ENCODE results near the gene SEPHS1. TPM values are rescaled to one million over a fixed set of nuclear protein-coding genes. Genes with fewer than 3 reads are reported as not detected.
"Not testable (repeated sequence)": the region's sequence is repeated elsewhere in the genome, so short reads cannot be mapped to it uniquely, and the experiment has no call there.

The SEPHS1 gene
- total and polyA plus RNA-seq, 7 donors, result 25.9 to 41.0 (median 33.5) TPM

- TF ChIP-seq EP300 (IDR thresholded peaks at IDR 0.05) (no peak), POLR2AphosphoS5 (IDR thresholded peaks at IDR 0.05) (no peak), CTCF (IDR thresholded peaks at IDR 0.05) (no peak), POLR2A (IDR thresholded peaks at IDR 0.05) (no peak)
- no peak overlapping the region for H3K27ac ChIP-seq
- peaks cover 5 to 53% (median 16%) of the 10 kb centered on the region in 4 donors for H3K36me3 ChIP-seq
- no peak overlapping the region for H3K4me3 ChIP-seq
- peaks cover 0 to 15% (median 5%) of the 10 kb centered on the region in 4 donors for H3K4me1 ChIP-seq
- WGBS, 2 donors, result 96 to 97% methylated on average over 2 of the region's 2 CpGs
- no peaks in the 10 kb centered on the region for H3K27me3 ChIP-seq
- no peaks in the 10 kb centered on the region for H3K9me3 ChIP-seq
- intact Hi-C loops (cut with DNase I), result no loop called here
- no peak for DNase-seq
These were observed 53.3 kb downstream of the SEPHS1 start for GRCh38 chr10:13294784-13295183.

DNA sequence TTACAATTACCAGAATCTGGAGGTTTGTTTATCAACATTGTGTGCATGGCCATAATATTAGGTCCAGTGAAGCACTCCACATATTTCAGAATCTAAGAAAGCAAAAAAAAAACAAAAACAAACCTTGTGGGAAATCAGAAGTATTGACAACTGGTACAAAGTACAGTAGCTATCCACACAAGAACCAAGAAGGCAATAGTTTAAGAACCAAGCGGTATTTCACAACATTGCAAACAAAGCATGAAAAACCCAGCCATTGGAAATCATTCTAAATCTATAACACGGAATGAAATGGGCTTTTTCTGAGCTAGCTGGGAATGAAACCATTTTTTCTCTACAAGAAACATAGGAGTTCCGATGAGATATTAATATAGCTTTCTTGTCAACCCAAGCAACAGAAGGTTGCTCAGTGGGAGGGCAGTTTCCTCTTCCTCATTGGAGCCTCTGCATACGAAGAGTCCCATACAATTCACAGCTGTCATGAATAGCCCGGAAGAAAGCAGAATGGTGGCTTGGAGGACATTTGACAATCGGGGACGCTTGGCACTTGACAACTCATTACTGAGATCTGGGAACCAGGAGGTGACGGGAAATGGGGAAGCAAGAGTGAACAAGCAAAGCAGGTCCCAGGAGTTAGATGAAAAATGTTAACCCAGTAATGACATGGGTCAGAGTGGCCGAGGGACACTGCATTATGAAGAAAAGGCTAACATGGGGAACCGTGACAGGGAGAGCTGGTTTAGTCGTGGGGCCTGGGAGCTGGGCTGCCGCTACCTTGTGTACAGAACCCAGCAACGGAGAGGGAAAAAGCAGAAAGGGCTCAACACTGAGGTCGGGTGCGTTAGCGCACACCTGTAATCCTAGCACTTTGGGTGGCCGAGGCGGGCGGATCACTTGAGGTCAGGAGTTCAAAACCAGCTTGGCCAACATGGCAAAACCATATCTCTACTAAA is 56.0 kb downstream of the SEPHS1 start:
- H3K4me1 ChIP-seq, result no peaks in the 10 kb centered on the region
- peaks cover 16 to 73% (median 27%) of the 10 kb centered on the region in 4 donors for H3K36me3 ChIP-seq
- no peaks in the 10 kb centered on the region for H3K27me3 ChIP-seq
- no peak overlapping the region for H3K27ac ChIP-seq
- intact Hi-C loops (cut with DNase I), result no loop called here
- no peak overlapping the region for H3K4me3 ChIP-seq
- TF ChIP-seq CTCF (IDR thresholded peaks at IDR 0.05) (no peak), EP300 (IDR thresholded peaks at IDR 0.05) (no peak), POLR2A (IDR thresholded peaks at IDR 0.05) (no peak), POLR2AphosphoS5 (IDR thresholded peaks at IDR 0.05) (no peak)
- H3K9me3 ChIP-seq, result no peaks in the 10 kb centered on the region
- DNase-seq, result no peak
- 95 to 96% methylated on average over 19 of the region's 19 CpGs for WGBS, 2 donors

- WGBS, 2 donors, result 94 to 97% methylated on average over 4 of the region's 4 CpGs
- intact Hi-C loops (cut with DNase I), result no loop called here
These were observed 57.0 kb downstream of the SEPHS1 start for GRCh38 chr10:13291061-13291460.

GRCh38 chr10:13284050-13284449 is 64.0 kb downstream of the SEPHS1 start:
- H3K27me3 ChIP-seq, result no peaks in the 10 kb centered on the region
- intact Hi-C loops (cut with DNase I), result no loop called here
- peaks cover 14 to 80% (median 34%) of the 10 kb centered on the region in 4 donors for H3K36me3 ChIP-seq
- no peak overlapping the region for H3K4me3 ChIP-seq
- 80 to 93% methylated on average over 4 of the region's 4 CpGs for WGBS, 2 donors
- TF ChIP-seq POLR2AphosphoS5 (IDR thresholded peaks at IDR 0.05), result no peak
- TF ChIP-seq POLR2A (IDR thresholded peaks at IDR 0.05), result no peak
- H3K9me3 ChIP-seq, result no peaks in the 10 kb centered on the region
- H3K4me1 ChIP-seq, result no peaks in the 10 kb centered on the region
- H3K27ac ChIP-seq, result no peak overlapping the region
- no peak for DNase-seq

More at GRCh38 chr10:13291061-13291460, 57.0 kb downstream of the SEPHS1 start:
- H3K4me3 ChIP-seq, result no peak overlapping the region
- no peak for DNase-seq
- no peak overlapping the region for H3K27ac ChIP-seq
- no peaks in the 10 kb centered on the region for H3K4me1 ChIP-seq
- no peaks in the 10 kb centered on the region for H3K27me3 ChIP-seq
- no peak for TF ChIP-seq POLR2AphosphoS5 (IDR thresholded peaks at IDR 0.05)
- no peak for TF ChIP-seq CTCF (IDR thresholded peaks at IDR 0.05)
- no peak for TF ChIP-seq POLR2A (IDR thresholded peaks at IDR 0.05)
- TF ChIP-seq EP300 (IDR thresholded peaks at IDR 0.05), result no peak
- no peaks in the 10 kb centered on the region for H3K9me3 ChIP-seq
- peaks cover 16 to 82% (median 27%) of the 10 kb centered on the region in 4 donors for H3K36me3 ChIP-seq

DNA sequence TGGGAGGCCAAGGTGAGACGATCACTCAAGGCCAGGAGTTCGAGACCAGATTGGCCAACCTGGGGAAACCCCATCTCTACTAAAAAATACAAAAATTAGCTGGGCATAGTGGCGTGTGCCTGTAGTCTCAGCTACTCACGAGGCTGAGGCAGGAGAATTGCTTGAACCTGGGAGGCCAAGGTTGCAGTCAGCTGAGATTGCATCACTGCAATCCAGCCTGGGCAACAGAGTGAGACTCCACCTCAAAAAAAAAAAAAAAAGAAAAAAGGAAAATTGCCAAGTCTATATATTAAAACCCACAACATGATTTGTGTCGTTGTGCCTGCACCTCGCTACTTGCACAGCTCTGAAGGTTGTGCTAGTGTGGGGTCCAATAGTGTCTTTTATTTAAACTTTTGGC is 65.7 kb downstream of the SEPHS1 start:
- DNase-seq; H3K27me3 ChIP-seq; H3K4me1 ChIP-seq; intact Hi-C loops (cut with DNase I); H3K27ac ChIP-seq; H3K4me3 ChIP-seq; H3K9me3 ChIP-seq: not testable (repeated sequence)
- WGBS, 2 donors, result 93 to 94% methylated on average over 6 of the region's 6 CpGs
- H3K36me3 ChIP-seq, result peaks cover 9 to 78% (median 28%) of the 10 kb centered on the region in 4 donors

Data from sigmoid colon (tissue), 7 donors.